Measurements from ENCODE around the gene BUD31. TPM values are rescaled to one million over a fixed set of nuclear protein-coding genes. Genes with fewer than 3 reads are reported as not detected.

Gene BUD31
- total and polyA plus RNA-seq, 9 of the 15 experiments (the other 6 are each of a cell fraction or from before 2014, with no cell fraction given), result 105 to 342 (median 247) TPM

- TF ChIP-seq ZNF318 (IDR thresholded peaks at IDR 0.05; ENCODE audit: borderline replicate concordance in 1 of 2, low read depth in 1 of 2) (no peak), RUNX1 (IDR thresholded peaks at IDR 0.05; ENCODE audit: low read depth) (peak; percentile 70; the same call in 1 of the 2 replicates), POLR2A (conservative IDR thresholded peaks at IDR 0.05) (peak; percentile 90), ZNF3 (CRISPR knock-in tag; IDR thresholded peaks at IDR 0.05) (no peak), HDAC8 (tag; IDR thresholded peaks at IDR 0.05) (0 out of 2 replicates have a peak, but pooled peaks have one; percentile 19), ZNF217 (CRISPR knock-in tag; IDR thresholded peaks at IDR 0.05) (no peak), ZNF23 (CRISPR knock-in tag; IDR thresholded peaks at IDR 0.05) (0 out of 2 replicates have a peak, but pooled peaks have one; percentile 63), ZNF24 (IDR thresholded peaks at IDR 0.05) (no peak), CREBBP (IDR thresholded peaks at IDR 0.05; ENCODE audit: low read depth, low read length) (no peak), ZNF311 (CRISPR knock-in tag; IDR thresholded peaks at IDR 0.05) (no peak), ZNF780A (CRISPR knock-in tag; IDR thresholded peaks at IDR 0.05) (no peak), ZNF668 (CRISPR knock-in tag; IDR thresholded peaks at IDR 0.05) (no peak), ZBTB11 (CRISPR knock-in tag; IDR thresholded peaks at IDR 0.05) (peak; percentile 61 to 95 (median 77); a peak in 5 of 6 replicates), ZNF354B (CRISPR knock-in tag; IDR thresholded peaks at IDR 0.05) (no peak), KAT7 (CRISPR knock-in tag; IDR thresholded peaks at IDR 0.05; ENCODE audit: borderline replicate concordance) (no peak; the same call in 1 of the 2 replicates)
Measured at GRCh38 chr7:99438573-99439480, 30.1 kb downstream of the BUD31 start, which contains the start of the genes CPSF4 and PTCD1 (continued).
